G401.6 (cell line): ENCODE data around the gene PFAS.

Experiments used
- FAIRE-seq: peaks from 2 replicates; lab custom pipeline; 2012; peaks lifted over from hg19 to GRCh38; lab: Jason Lieb, UNC

The PFAS gene

GRCh38 chr17:8310601-8311123 is 61.6 kb downstream of the PFAS start:
- no peak for FAIRE-seq

- no peak for FAIRE-seq
Measured at GRCh38 chr17:8311131-8311790, 62.2 kb downstream of the PFAS start.

- FAIRE-seq, result no peak
Measured at GRCh38 chr17:8312251-8312650, 63.2 kb downstream of the PFAS start.

- FAIRE-seq, result no peak
Measured at GRCh38 chr17:8312726-8313600, 63.9 kb downstream of the PFAS start.

- no peak for FAIRE-seq
Measured at GRCh38 chr17:8314797-8315763, 66.0 kb downstream of the PFAS start.

DNA sequence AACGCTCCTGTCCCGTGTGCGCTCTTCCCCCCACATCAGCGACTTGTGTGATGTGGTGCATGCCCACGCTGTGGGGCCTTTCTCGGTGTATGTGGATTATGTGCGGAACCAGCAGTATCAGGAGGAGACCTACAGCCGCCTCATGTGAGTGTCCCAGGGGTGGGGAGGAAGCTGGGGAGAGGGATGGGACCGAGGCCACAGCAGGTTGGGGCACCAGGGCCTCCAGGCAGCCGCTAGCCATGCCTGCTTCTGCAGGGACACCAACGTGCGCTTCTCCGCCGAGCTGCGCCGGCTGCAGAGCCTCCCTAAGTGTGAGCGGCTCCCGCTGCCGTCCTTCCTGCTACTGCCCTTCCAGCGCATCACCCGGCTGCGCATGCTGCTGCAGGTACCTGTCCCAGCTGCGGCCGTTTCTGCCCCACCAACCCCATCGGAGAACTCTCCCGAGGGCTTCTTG is 66.7 kb downstream of the PFAS start:
- no peak for FAIRE-seq

- FAIRE-seq, result no peak
Measured at GRCh38 chr17:8318010-8318935, 69.2 kb downstream of the PFAS start.
